Activated naive CD4-positive, alpha-beta T cell (primary cell): ENCODE measurements around the gene ACADSB.

ENCODE experiments used
- DNase-seq, 4 experiments: peaks; one replicate each; lab custom pipeline; 2025; lab: John Stamatoyannopoulos, UW

Gene ACADSB

GRCh38 chr10:123042708-123043408 is 34.1 kb downstream of the ACADSB start:
- DNase-seq: no peak

DNA sequence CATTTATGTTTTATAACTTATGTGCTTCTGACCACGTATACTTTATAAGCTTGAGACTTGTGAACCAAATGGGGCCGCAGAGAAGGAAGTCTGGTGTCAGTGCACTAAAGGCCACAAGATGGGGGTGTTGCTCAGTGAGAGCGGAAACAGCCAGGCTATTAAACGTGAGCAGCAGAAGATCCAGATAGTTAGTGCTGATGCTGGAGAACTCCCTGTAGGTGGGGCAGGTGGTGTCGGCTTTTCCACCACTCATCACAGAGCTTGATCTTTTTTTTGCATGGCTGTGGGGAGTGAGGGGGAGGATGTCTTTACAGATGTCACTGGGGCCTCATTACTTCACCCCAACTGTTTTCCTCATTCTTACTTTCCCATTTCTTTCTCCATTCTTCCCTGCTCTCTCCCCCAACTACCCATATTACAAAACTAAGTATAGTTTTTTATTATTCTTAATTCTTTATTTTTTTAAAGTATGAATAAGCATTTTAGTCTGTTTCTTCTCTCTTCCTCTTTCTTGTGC is 34.7 kb downstream of the ACADSB start:
- peak in 2 of 4 experiments; percentile 1 to 19 for DNase-seq

DNA sequence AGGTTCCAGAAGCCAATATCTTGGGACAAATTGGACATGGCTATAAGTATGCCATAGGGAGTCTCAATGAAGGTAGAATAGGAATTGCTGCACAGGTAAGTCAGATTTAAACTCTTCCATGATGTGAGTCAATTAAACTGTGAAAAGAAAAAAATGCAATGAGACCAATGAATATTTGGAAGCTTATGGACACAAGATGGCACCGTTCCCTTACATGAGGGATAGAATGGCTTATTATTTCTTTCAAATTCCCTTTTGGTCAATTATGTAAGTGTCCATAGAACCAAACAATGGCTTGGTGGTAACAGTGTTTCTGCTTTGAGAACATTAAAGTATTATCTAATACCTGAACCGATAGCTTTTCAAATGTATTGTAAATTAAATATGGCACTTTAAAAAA is 35.6 kb downstream of the ACADSB start:
- DNase-seq: no peak

- DNase-seq: no peak
These were observed 37.3 kb downstream of the ACADSB start for GRCh38 chr10:123045961-123046731.

DNA sequence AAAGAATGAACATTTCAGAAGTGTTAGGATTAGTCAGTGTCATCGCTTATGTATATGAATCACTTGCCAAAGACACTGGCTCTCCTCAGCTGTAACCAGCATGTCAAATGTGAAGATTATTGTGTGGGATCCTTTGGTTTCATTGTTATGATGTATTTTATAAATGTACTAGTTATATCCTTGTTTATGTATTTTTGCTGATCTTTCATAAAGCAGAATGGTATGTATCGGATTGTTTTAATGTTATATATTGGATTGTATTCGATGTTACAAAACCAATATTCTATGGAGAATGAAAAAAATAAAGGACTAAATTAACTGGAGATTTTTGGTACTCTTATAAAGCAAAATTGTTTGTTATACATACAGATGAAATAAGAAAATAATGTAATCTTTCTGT is 49.2 kb downstream of the ACADSB start:
- no peak for DNase-seq

DNA sequence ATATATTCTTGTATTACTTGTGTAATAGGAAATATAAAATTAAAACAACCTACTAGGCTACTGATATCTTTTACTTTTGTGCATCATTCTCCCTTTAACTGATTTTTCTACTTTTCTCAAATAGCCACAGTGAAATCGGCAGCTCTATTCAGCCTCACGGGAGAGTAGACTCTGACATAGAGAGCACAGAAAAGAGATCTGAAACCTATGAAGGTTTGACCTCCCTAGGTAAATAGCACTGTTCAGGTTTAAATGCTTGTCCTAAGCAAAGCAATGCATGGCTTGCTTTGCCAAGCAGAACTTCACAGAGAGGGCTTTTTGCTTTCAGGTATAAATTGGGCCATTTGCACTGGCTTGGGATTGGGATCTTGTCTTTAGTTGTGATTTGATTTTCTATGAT is 53.1 kb downstream of the ACADSB start:
- no peak for DNase-seq

- no peak for DNase-seq
These were observed 53.9 kb downstream of the ACADSB start for GRCh38 chr10:123062726-123063125.

DNA sequence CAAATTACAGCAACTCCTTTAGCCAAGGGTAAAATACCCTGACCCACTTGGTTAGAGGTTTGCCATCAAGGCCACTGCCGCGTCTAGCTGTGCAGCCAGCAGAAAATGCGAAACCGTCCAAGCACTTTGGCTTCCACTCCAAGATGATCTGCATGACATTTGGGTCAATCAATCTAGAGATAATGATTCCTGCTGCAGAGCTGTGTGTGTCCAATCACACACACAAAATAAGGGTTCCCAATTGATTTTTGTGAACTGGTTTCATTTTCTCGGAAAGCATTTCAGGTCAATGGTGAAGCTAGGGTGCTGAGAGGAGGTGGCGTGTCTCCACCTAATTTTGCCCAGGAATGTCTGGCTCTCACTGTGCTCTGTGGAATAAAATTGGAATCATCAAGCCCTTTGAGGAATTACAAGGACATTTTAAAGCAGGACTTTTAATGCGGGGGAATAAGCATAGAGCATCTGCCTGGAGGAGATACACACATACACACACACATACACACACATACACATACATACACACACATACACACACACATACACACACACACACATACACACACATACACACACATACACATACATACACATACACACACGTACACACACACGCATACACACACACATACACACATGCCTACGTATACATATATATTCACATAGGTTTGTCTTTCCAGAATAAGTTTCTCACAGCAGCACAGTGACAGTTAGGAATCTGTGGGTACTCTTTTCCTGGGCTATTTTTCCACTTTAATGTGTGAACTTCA is 59.5 kb downstream of the ACADSB start:
- DNase-seq: no peak

- DNase-seq: no peak
These were observed 60.6 kb downstream of the ACADSB start for GRCh38 chr10:123069246-123069986.

GRCh38 chr10:123073187-123073586 is 64.4 kb downstream of the ACADSB start:
- DNase-seq: no peak

- no peak for DNase-seq
These were observed 65.4 kb downstream of the ACADSB start for GRCh38 chr10:123074215-123074614.

GRCh38 chr10:123081896-123082295 is 73.1 kb downstream of the ACADSB start:
- DNase-seq: no peak

DNA sequence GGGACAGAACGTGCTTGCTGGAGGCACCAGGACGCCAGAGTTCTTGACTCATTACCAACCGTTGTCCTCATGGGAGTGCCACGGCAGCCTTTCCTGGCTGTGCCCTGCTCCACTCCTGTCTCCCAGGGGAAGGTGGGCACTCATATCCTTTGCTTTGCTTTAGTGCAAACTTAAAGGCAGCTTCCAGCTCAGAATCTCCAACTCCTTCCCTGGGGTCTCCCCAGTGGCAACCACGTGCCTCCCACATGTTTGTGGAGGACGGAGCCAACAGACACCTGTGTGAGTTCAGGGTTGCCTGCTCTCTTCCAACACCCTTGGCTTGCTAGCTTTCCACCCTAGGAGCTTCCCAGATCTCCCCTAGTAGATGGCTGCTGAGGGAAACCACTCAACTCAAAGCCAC is 75.0 kb downstream of the ACADSB start:
- DNase-seq: no peak

- no peak for DNase-seq
These were observed 77.5 kb downstream of the ACADSB start for GRCh38 chr10:123086281-123086680.

- DNase-seq: no peak
These were observed 78.5 kb downstream of the ACADSB start for GRCh38 chr10:123087348-123087747.

DNA sequence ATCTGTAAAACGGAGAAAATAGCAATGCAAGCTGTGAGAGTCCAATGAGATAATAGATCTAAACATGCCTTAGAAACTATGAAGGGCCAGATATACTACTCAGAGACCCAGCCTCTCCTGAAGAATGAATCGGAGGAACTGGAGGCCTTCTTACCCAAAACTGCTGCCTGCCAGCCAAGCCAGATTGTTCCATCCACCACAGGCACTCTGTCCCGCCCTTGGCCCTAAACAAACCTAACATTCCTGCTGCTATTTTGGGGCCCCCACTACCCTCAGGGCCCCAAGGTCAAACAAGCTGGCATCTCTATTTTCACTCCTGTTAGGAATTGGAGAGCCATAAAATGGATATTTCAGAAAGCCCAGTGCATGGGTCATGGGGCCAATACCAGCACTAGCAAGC is 79.0 kb downstream of the ACADSB start:
- no peak for DNase-seq

DNA sequence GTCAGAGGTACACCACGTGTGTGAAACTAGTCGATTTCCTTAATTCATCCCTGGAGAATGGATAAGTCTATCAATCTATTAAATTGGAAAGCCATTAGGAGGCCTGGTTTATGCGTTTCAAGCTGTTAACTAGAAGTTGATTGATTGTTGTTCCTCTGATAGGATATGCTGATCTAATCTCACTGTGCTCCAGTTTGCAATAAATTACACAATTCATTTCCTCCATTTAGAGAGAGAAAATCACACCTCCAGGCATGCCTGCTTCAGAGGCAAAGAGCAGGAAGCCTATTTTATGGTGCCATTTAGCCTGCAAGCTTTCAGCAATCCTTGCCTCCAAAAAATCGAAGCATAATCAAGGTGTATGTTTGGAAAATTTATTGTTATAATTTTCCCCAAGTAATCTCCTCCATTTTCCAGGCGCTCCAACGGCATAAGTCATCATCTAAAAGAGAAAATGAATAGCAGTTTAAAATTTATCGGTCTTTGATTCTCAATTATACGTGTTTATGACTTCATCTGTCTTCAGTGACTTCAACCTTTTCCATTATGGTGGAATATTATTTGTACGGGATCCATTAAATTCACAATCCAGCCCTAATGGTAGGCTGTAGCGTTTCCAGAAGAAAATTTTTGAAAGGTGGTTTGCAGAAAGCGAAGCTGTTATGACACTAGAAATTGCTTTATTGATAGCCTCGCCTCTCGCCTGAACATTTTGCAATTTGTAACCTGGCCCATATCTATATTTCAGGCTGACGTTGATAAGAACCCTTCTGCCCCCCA is 84.0 kb downstream of the ACADSB start:
- no peak for DNase-seq

GRCh38 chr10:123093489-123093888 is 84.7 kb downstream of the ACADSB start:
- no peak for DNase-seq

DNA sequence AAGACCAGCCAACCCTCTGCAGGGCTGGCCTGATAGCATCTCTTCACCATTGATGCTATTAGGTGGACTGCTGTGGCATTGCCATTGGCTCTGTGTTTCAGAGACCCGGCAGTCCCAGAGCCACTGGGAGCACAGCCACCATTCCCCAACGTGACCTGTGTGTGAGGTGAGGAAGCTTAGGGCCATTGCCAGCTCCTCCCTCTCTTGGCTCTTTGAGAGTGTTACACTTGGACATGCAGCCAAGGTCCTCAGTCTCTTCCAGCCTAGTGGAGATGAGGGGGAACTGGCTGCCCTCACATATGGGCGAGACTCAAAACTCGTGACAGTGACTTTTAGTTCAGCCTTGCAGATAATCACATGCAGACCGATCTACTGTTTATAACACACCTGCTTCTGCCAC is 87.6 kb downstream of the ACADSB start:
- no peak for DNase-seq

DNA sequence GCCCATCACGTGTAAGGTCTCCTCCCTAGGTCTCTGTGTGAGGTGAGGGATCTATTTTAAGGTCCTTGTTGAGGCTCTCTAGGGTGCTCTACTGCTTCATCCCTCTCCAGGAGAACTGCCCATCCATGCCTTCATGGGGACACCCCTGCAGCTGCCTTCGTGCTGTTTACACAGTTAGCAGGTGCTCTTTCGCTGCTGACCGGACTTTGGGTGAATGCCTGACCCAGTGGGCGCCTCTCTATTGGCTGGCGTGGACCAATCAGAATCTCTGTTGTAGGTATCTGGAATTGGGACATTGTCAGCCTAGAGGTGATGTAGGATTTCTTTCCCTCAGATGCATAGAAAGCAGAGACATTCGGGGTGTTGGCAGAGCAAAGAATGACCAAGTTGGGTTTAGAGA is 88.2 kb downstream of the ACADSB start:
- no peak for DNase-seq
